HG03571 (cell line): ENCODE data around the gene TMEM69.
"Not testable (repeated sequence)": the region's sequence is repeated elsewhere in the genome, so short reads cannot be mapped to it uniquely, and the experiment has no call there.

Source experiments
- ATAC-seq: cut with Tn5 transposase; IDR thresholded peaks from one replicate; pipeline ENCODE4 v1.9.1; 2021; ENCODE audit not compliant: unreplicated experiment

The TMEM69 gene

GRCh38 chr1:45730780-45731319 lies 42.9 kb downstream of the TMEM69 start:
- ATAC-seq = no peak

GRCh38 chr1:45739137-45739536 lies 51.2 kb downstream of the TMEM69 start:
- no peak for ATAC-seq

GRCh38 chr1:45739641-45740156 lies 51.7 kb downstream of the TMEM69 start:
- ATAC-seq = not testable (repeated sequence)
